WI38 (cell line): ENCODE results near the gene DDOST.
"Not testable (repeated sequence)": the region's sequence is repeated elsewhere in the genome, so short reads cannot be mapped to it uniquely, and the experiment has no call there.

ENCODE experiments used
- H3K4me3 ChIP-seq: 2 replicates; pipeline ENCODE4 v1.5.1; 2011; ENCODE audit warnings: low read depth, mild to moderate bottlenecking, control low read depth, low read length
- CTCF ChIP-seq: IDR thresholded peaks from 2 replicates; pipeline ENCODE4 v1.5.1; 2012; ENCODE audit warnings: low read depth, mild to moderate bottlenecking, control low read depth, low read length

DDOST gene

GRCh38 chr1:20682571-20683236 lies 21.5 kb upstream of the DDOST start:
- no peak for TF ChIP-seq CTCF
- no peak overlapping the region for H3K4me3 ChIP-seq

GRCh38 chr1:20681999-20682398 lies 20.8 kb upstream of the DDOST start:
- no peak for TF ChIP-seq CTCF
- H3K4me3 ChIP-seq: no peak overlapping the region

GRCh38 chr1:20680269-20680668 lies 19.1 kb upstream of the DDOST start:
- H3K4me3 ChIP-seq: no peak overlapping the region
- no peak for TF ChIP-seq CTCF

- TF ChIP-seq CTCF: no peak
- no peak overlapping the region for H3K4me3 ChIP-seq
These were observed 17.4 kb upstream of the DDOST start for GRCh38 chr1:20678599-20678998.

- H3K4me3 ChIP-seq: not testable (repeated sequence)
These were observed 12.5 kb upstream of the DDOST start for GRCh38 chr1:20673626-20674025.

GRCh38 chr1:20672265-20672632 lies 11.1 kb upstream of the DDOST start:
- TF ChIP-seq CTCF: no peak

GRCh38 chr1:20670936-20671335 lies 9.8 kb upstream of the DDOST start:
- no peak for TF ChIP-seq CTCF
- H3K4me3 ChIP-seq: no peak overlapping the region

More at GRCh38 chr1:20672265-20672632, 11.1 kb upstream of the DDOST start:
- H3K4me3 ChIP-seq: no peak overlapping the region

- TF ChIP-seq CTCF: no peak
- no peak overlapping the region for H3K4me3 ChIP-seq
These were observed 7.4 kb upstream of the DDOST start for GRCh38 chr1:20668581-20668980.
